ENCODE data around the gene SHC2.
"Not testable (repeated sequence)": the region's sequence is repeated elsewhere in the genome, so short reads cannot be mapped to it uniquely, and the experiment has no call there.

SHC2 gene

GRCh38 chr19:449916-450315, 10.9 kb downstream of the SHC2 start:
- no peak for DNase-seq (ENCODE audit: insufficient read length, low spot score)
- no peak for FAIRE-seq

- FAIRE-seq (no peak), DNase-seq (ENCODE audit: insufficient read length, low spot score) (no peak)
Observed at GRCh38 chr19:447816-448560, 12.8 kb downstream of the SHC2 start.

- FAIRE-seq (no peak), DNase-seq (ENCODE audit: insufficient read length, low spot score) (no peak)
Observed at GRCh38 chr19:447064-447426, 13.8 kb downstream of the SHC2 start.

- no peak for FAIRE-seq
- DNase-seq (ENCODE audit: insufficient read length, low spot score): no peak
Observed at GRCh38 chr19:444677-445210, 16.1 kb downstream of the SHC2 start.

- no peak for DNase-seq (ENCODE audit: insufficient read length, low spot score)
- no peak for FAIRE-seq
Observed at GRCh38 chr19:443005-443404, 17.8 kb downstream of the SHC2 start.

- DNase-seq (ENCODE audit: insufficient read length, low spot score) (no peak), FAIRE-seq (no peak)
Observed at GRCh38 chr19:442085-442484, 18.7 kb downstream of the SHC2 start.

GRCh38 chr19:441213-441836, 19.5 kb downstream of the SHC2 start:
- FAIRE-seq: no peak
- no peak for DNase-seq (ENCODE audit: insufficient read length, low spot score)

GRCh38 chr19:440391-441212, 20.2 kb downstream of the SHC2 start:
- DNase-seq (ENCODE audit: insufficient read length, low spot score) (no peak), FAIRE-seq (no peak)

GRCh38 chr19:439167-439900, 21.5 kb downstream of the SHC2 start:
- DNase-seq (ENCODE audit: insufficient read length, low spot score) (no peak), FAIRE-seq (no peak)

- FAIRE-seq: no peak
- no peak for DNase-seq (ENCODE audit: insufficient read length, low spot score)
Observed at GRCh38 chr19:438416-438958, 22.3 kb downstream of the SHC2 start.

- DNase-seq (ENCODE audit: insufficient read length, low spot score): no peak
- no peak for FAIRE-seq
Observed at GRCh38 chr19:437041-437440, 23.8 kb downstream of the SHC2 start.

- FAIRE-seq (no peak), DNase-seq (ENCODE audit: insufficient read length, low spot score) (no peak)
Observed at GRCh38 chr19:436413-436950, 24.4 kb downstream of the SHC2 start.

GRCh38 chr19:435707-436412, 25.0 kb downstream of the SHC2 start:
- DNase-seq (ENCODE audit: insufficient read length, low spot score) (no peak), FAIRE-seq (no peak)

GRCh38 chr19:435056-435706, 25.7 kb downstream of the SHC2 start:
- FAIRE-seq (no peak), DNase-seq (ENCODE audit: insufficient read length, low spot score) (no peak)

- no peak for FAIRE-seq
- no peak for DNase-seq (ENCODE audit: insufficient read length, low spot score)
Observed at GRCh38 chr19:434152-434960, 26.5 kb downstream of the SHC2 start.

- no peak for DNase-seq (ENCODE audit: insufficient read length, low spot score)
- FAIRE-seq: no peak
Observed at GRCh38 chr19:430701-431100, 30.1 kb downstream of the SHC2 start.

- DNase-seq (ENCODE audit: insufficient read length, low spot score) (no peak), FAIRE-seq (no peak)
Observed at GRCh38 chr19:428149-428548, 32.7 kb downstream of the SHC2 start.

- DNase-seq (ENCODE audit: insufficient read length, low spot score): not testable (repeated sequence)
Observed at GRCh38 chr19:427675-428074, 33.2 kb downstream of the SHC2 start.

More at GRCh38 chr19:427675-428074, 33.2 kb downstream of the SHC2 start:
- not testable (repeated sequence) for FAIRE-seq

All from GM19239 (cell line).